ENCODE results near the gene CHRNA1.

Gene CHRNA1

DNA sequence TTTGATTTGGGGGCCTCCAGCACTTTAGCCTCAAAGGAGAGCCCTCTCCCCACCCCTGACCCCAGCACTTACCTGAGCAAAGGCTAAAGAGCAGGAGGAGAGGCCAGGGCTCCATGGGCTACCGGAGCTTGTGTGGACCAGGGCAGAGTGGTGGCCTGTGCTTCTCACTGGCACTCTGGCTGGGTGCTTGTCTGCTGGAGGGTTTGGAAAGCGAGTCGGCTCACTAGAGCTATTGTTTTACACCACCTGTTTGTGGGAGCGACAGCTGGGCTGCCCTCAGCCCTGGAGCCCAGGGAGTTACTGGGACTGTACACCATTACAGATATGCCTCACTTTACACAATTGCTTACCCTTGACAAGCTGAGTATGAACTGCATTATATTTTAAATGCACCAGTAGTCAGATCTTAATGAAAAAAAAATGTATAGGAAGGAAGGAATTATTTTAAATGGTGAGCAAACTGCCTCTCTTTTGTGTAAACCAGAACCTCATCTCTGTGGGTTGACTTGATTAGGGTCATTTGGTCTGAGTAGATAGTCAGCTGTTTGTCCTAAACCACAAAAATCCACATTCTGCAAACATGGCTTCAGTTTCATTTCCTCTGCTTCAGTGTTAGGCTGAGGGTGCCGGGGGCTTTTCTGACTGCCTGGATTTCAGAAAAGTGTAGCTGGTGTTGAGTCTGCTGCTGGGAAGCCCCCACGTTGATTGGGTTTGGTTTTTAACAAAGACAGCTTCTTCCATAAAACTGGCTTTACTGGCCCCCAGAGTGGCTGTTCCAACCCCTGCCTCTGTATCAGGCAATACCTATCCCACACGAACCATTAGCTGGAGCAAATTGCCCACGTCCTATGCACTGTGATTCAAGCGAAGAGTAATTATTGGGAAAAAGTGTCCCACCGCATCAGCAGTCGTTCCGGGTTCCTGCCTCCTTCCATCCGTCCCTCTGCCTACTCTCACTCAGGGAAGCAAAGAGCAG is at the start of gene CHRNA1:
CHRNA1 (minus strand) TSS at position 193 of the 976 bp plus-strand sequence; CDS start at position 115, 78 bp downstream.
- no peak for DNase-seq (ENCODE audit: low spot score)

DNA sequence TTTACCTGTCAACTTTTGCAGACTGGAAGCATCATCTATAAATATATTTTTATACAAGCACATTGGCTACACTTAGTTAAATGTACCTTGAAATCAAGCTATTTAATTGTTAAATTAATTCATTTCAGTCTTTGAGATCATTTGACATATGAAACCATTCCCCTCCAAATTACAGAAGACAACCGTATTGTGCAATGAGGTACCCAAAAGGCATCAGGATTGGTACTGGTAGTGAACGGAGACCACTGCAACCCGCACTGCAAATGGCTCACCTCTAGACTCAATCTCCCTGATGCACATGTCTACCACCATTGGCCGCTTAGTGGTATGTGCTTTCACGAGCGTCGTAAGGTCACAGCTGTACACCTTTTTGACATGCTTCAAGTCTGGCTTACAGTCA is 47.8 kb upstream of the CHRNA1 start:
- DNase-seq (ENCODE audit: low spot score), result no peak

DNA sequence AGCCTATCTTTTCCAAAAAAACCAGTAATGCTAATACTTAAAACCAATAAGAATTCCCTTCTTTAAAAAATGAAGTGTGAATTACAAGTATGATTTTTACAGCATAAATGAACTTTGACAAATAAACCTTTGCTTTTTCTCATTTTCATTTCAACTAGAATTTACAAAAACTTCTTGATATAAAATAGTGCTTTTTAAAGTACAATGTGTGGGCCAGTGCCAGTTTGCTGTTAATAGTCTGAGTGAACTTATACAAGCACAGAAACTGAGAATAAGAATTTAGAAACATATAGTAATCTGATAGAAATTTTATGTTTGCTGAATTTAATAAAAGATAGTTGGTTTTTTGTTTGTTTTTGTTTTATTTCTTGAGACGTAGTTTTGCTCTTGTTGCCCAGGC is 43.7 kb upstream of the CHRNA1 start:
- no peak for DNase-seq (ENCODE audit: low spot score)

DNA sequence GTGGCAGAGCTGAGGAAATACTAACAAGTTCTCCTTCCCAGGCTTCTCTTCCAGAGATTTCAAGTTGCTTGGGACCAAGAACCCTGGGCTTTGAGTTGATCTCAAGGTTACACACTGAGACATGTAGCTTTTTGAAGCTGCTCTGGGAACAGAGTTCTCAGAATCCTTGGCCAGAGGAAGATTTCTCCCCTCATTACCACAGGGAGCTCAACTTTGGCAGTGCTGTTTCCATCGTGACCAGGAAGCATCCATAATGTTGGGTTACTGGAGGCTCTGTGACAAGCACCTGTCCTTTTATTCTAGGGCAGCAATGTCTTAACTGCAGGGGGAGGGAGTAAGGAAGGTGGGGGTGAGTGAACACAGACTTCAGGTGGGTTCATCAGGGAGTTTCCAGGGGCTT is 41.5 kb upstream of the CHRNA1 start:
- no peak for DNase-seq (ENCODE audit: low spot score)

DNA sequence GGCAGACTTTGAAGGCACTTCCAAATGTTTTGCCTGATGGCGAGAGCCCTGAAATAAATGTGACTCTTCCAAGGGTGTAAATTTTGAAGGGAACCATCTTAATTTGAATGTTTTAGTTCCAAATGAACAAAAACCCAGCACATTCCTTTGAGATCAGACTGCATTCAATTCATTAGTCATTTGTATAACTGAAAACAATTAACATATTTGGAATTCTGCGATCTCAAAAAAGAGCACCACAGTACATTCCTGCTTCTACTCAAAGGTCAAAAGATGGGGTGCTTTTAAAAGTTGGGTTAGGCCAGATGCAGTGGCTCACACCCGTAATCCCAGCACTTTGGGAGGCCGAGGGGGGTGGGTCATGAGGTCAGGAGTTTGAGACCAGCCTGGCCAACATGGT is 38.2 kb upstream of the CHRNA1 start:
- no peak for DNase-seq (ENCODE audit: low spot score)

DNA sequence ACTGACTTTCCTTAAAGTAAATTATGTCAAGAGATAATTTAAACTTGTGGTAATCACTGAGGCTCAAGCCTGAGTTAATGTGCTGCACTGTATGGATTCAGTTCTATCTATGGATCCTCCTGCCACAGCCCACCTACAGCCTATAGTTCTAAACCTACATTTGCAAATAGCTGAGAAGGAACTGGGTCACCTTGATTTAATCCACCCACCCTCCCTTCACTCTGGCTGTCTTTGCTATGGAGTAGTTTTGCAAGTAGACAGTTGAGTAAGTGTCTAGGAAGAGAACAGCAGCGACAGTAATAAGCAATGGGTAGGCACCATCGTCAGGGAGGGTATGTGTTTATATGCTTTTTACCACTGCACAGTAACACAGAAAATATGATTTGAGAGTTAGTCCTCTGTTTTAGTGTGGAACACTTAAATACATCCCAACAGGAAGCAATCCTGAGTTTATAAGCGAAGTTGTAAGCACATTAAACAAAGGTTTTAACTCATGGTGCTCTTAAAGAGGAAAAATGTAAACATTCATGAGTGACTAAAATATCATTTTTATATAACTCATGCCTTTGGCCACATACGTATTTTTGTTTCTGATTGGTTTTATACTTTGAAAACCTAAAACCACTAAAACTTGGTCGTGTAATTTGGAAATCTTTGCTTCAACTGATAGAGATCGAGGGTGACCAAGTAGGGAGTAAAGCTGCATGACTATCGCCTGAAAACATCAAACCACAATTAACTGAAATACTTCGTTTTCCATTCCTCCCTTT is 36.3 kb upstream of the CHRNA1 start:
- no peak for DNase-seq (ENCODE audit: low spot score)

DNA sequence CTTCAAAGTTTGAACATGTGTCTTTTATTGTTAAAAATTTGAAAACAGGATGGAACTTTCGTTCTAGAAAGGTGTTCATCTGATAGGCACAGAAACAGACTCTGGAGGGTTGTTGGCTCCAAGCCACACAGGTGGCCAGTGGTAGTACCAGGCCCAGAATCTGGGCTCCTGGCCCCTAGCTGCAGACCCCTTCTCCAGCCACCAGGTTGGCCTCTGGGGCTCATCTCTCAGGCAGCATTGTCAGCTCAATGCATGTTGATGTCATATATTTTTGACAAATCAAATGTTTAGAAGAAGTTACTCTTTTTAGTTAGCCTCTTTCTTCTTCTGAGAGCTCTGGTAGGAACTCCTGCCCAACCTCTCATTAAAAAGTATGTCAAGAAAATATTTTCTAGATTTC is 34.5 kb upstream of the CHRNA1 start:
- no peak for DNase-seq (ENCODE audit: low spot score)

DNA sequence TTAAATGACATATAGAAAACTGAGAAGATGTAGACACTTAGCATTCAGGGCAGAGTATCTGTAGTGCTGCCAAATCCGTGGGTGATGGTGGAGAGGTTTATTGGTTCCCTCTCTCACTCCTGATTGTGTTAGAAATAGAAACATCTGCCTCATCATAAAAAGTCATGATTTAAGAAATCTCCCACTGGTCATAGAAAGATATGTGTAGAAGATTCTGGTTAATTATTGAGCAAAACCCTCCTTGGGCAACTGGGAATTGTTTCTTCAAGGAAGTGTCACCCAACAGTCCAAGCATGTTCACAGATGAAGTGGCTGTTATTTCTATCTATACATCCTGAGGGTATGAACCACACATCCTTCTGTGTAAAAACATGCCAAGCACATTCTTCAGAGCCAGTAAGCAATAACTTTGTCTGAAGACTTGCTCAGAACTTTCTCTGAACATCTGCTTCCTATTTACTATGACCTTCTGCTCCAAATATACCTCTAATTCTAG is 33.6 kb upstream of the CHRNA1 start:
- DNase-seq (ENCODE audit: low spot score), result no peak

DNA sequence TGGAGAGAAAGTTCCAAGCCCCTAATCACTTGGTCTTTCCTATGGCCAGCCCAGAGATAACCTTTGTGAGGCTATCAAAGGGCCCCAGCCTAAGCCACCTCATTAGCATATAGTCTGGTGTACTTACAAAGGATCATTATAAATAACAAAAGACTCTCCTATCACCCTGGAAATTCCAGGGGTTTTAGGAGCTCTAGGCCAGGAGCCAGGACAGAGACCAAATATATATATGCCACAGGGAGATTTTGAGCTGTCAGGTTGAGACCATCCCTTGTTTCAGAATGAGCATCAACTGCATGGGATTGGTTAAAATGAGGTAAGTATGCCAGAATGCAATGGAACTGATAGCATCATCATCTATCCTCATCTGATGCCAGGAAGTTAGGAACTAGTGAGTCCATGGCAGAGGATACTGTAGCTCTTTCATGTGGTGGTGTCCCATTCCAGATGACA is 32.1 kb upstream of the CHRNA1 start:
- no peak for DNase-seq (ENCODE audit: low spot score)

DNA sequence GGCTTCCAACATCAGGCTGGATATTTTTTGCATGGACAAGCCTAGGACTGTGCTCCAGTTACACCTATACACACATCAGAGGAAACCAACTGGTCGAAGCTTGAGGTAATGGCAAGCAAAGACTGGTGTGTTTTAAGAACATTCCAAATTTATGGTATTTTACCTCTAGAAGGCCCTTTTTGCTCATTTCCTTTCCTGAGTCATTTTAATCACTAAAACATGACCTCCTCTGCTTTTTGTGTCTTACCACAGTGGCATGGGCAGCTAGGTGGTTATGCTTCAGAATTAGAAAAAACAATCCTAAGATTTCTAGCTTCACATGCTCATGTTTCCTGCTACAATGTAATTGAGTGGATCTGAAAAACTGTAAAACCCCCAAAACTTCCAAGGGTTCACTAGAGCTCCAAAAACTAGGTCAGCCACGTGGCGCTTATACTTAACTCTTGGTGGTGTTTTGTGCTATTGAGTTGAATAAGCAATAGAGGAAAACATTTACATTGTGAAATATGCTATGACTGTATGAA is 30.6 kb upstream of the CHRNA1 start:
- DNase-seq (ENCODE audit: low spot score), result no peak

DNA sequence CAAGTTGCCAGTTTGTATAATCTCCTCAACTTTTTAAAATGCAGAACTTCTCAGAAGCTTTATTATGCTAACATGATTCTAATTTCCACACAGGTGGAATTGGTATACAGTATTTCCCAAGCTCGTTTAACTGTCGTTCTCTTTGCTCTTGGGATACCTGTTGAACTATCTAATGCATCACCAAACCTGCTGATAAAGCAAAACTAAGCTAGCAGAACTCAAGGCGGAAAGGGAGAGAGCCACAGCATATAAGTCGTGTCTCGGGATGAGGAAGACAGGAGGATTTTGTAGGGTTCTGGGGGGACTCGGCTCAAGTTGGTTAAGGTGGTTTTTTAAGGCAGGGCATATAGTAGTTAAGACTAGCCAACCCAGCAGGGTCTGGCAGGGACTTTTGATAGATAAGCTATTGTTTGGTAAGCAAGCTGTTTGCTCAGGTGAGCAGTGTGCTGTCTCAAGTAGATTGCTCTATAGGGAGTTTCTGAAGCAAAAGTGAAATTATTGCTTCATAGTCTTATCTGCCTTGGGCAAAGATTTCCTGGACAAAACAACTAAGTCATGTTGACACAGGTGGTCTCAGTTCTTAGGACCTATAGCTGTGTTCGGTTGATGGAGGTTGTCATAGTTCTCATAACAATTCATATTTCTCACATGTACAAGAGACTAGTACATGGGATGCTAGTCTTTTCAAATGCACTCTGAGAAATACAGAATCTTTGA is 28.2 kb upstream of the CHRNA1 start:
- DNase-seq (ENCODE audit: low spot score), result no peak

DNA sequence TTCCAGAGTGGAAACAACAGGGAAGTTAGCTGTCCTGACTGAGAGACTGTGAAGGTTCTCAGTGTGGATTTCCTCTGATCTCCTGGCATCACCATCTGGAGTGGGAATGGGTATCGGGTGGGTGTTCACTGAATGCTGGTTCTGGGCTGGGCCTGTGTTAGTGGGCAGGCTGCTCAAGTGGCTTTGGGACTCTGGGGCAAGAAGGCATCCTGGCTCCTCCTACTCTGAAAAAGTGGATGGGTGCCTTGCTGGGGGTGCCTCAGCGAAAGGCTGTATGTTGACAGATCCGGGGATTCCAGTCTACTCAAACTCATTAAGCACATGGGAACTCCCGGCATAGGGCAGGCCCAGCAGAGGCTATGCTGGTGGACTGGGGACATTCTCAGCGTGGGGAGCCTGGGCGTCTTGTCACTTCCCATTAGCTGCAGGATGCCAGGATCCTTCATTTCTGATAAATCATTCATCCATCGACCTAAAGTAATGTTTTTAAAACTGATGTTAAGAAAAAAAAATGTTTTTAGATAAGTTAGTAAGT is 27.5 kb upstream of the CHRNA1 start:
- no peak for DNase-seq (ENCODE audit: low spot score)

DNA sequence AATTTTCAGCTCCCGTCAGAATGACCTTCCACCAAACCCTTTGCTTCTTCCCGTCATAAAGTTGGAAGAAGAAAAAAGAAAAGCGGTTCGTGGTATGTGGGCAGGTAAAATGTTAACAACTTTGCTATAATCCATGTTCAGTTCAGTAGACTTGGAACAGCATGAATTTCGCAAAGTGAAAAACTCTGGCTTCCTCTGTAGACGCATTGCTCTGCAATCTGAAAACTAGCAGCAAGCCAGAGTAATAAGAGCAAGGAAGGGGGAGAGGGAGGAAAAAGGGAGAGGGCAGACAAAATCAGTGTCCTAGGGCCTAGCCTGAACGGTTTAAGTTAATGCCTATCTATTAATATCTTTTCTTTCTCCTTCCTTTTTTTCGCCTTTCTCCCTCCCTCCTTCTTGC is 26.7 kb upstream of the CHRNA1 start:
- no peak for DNase-seq (ENCODE audit: low spot score)

DNA sequence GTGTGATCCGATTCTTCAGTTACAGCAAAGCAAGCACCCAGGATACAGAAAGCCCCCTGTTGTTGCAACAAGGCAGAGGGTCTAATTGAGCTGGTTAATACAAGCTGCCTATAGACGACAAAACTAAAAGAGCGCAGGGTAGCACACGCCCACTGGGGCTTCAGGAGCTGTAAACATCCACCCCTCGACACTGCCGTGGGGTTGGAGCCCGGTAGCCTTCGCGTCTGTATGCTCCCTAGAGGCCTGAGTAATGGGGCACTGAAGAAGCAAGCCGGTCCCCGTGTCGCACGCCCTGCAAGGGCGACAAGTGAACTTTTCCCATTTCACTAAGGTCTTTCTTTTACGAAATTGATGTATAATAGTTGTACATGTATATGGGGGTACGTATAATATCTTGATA is 24.7 kb upstream of the CHRNA1 start:
- DNase-seq (ENCODE audit: low spot score), result no peak

DNA sequence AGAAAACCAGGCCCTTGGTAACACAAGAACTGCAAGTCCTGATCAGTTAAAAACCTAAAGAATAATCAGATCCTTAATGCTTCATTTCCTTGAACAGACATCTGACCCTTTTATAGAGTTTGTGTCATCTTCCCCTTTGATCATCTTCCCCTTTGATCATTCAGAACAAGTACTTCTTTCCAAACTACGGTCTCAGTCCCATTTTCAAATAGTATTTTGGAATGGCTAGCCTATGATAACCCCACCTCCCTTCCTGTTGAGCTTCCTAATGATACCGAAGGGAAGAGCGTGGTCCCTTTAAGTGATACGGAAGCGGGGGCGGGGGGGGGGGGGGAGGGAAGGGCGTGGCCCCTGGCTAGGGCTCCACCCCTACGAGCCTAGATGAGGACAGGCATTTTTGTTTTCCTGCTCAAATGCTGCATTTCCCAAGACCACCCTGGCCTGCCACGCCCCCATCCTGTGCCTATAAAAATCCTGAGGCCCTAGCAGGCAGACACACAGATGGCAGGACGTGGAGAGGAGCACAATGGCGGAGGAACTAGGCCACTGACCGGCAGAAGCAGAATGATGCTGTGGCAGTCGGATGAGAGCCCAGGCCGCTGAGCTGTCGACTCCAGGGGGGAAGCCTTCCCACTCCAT is 24.1 kb upstream of the CHRNA1 start:
- DNase-seq (ENCODE audit: low spot score), result peak; percentile 38

DNA sequence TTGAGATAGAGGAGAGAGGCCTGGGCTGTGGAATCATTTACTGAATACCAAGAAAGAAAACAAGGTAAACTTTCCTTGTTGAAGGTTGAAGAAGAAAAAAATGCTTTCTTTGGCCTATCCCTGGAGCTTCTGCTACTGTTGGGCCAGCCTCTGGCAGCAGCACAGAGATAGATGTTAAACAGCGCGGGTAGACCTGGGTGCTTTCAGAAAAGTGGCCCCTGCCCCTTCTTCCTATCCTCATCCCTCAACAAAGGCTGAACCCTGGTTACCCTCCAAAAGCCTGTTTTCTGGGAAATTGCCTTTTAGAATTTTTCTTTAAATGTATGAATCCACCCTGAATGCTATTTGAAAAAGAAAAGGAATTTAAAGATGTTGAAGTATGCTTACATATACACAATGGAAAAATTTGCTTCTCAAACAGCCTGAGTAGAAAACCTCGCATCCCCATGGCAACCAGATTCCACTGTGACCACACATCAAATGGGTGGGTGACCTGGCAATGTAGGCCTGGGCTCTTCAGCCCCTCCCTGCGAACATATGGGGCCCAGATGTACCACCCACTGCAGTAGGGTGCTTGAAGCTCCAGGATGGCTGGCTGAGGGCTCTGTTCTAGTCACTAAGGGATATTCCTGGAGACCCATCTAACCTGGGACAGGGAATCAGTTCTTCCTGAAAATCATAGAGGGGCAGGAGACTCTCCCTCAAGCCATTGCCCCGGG is 23.4 kb upstream of the CHRNA1 start:
- no peak for DNase-seq (ENCODE audit: low spot score)

DNA sequence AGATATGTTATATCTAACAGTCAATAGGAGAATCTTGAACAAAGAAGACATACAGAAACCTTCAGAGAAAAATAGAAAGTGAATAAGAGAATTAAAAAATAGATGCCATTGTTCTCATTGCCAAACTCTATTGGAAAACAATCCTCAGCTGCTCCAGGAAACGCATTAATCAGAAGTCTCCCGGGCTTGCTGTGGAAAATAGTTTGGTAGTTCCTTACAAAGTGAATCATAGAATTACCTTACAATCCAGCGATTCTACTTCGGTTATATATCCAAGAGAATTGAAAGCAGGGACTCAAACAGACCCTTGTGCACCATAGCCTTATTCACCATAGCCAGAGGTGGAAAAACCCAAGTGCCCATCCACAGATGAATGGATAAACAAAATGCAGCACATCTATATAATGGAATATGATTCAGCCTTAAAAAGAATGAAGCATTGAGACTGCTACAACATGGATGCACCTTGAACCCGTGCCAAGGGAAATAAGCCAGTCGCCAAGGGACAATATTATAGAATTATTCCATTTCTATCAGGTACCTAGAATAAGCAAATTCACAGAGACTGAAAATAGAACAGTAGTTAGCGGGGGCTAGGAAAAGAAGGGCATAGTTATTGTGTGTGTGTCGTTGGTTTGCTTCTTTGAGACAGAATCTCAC is 21.9 kb upstream of the CHRNA1 start:
- no peak for DNase-seq (ENCODE audit: low spot score)

DNA sequence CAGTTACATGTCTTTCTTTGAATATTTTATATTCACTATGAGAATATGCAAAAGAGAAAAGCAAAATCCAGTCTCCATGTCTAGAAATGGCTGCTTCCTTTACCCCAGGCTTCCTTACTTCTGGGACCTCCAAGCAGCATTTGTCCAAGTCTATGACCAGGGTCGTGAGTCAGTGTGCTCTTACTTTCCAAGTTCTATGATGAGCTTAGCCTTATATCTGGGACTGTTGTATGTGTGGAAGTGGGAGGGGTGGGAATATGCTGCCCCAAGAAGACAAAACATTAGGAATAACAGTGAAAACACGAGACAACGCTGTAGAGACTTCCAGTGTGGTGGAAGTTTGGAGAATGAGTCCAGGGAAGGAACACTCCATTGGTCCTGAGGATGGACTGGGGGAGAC is 21.2 kb upstream of the CHRNA1 start:
- DNase-seq (ENCODE audit: low spot score), result no peak

DNA sequence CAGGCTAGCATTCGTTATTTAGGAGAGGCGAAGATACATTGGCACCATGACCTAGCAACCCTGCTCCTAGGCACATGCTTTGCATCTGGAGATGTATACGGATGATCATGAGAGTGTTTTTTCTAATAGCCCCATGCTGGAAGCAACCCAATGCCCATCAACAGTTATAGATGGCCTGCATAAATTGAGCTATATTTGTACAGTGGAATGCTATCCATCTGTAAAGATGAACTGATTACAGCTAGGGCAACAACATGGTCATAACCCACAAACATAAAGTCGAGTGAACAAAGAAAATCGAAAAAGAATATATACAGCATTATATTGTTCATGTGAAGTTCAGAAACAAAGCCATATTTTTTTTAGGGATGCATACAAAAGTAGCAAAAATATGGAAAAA is 20.6 kb upstream of the CHRNA1 start:
- no peak for DNase-seq (ENCODE audit: low spot score)

DNA sequence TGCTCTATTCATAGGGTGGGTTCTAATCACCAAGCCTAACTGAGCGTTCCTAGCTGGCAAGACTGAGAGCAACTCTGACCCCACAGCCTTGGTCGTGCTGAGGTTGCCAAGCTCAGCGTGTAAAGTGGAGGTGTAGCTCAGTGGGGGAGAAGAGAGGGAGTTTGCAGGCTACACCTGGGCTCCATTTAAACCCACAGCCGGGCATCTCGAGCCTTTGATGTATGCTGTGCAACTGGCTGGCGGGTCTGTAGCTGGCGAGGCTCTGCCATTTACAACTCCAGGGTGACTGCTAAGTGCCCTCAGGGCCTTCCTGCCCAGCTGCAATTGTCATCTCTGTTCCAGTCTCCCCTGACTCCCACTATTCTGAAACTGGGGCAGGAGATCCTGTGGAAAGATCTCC is 20.0 kb upstream of the CHRNA1 start:
- DNase-seq (ENCODE audit: low spot score), result no peak

All from cerebellar cortex (tissue), 1 donor.